H1 (cell line): Measurements from ENCODE around the gene ZNF530. TPM values are rescaled to one million over a fixed set of nuclear protein-coding genes. Genes with fewer than 3 reads are reported as not detected.

ENCODE experiments used
- CTCF ChIA-PET: fragments of 300-600 bp; sonication (Branson Sonifier 250); formaldehyde crosslinking; loops from one replicate; lab custom pipeline; 2021; ENCODE audit not compliant: partially characterized antibody; lab: Charles Lee
- POLR2A ChIA-PET: fragments of 300-600 bp; sonication (Branson Sonifier 250); formaldehyde crosslinking; loops from one replicate; lab custom pipeline; 2021; ENCODE audit warnings: inconsistent platforms; ENCODE audit not compliant: partially characterized antibody; lab: Charles Lee
- DNase-seq, 2 experiments: peaks; one replicate each; pipeline versions ENCODE4 v3.0.0 to v3.0.0-alpha.2; 2010 to 2022; ENCODE audit warnings: low spot score in 2 of 2, low read depth in 1 of 2, mixed read lengths in 1 of 2
- FAIRE-seq: peaks from 2 replicates; lab custom pipeline; 2011; peaks lifted over from hg19 to GRCh38; lab: Jason Lieb, UNC
- H2AFZ ChIP-seq: 2 replicates; pipeline ENCODE4 v1.8.1; 2012; ENCODE audit warnings: low read length, inconsistent platforms
- H2AK5ac ChIP-seq: 2 replicates; pipeline ENCODE4 v1.6.1; 2013; ENCODE audit warnings: low read depth, low read length
- H2BK120ac ChIP-seq: replicated peaks from 2 replicates; pipeline ENCODE3; 2013; ENCODE audit warnings: low read depth, low read length, inconsistent platforms
- H2BK12ac ChIP-seq: 2 replicates; pipeline ENCODE4 v1.6.1; 2013; ENCODE audit warnings: low read depth, low read length
- H2BK15ac ChIP-seq: 2 replicates; pipeline ENCODE4 v1.6.1; 2013; ENCODE audit warnings: low read length
- H2BK20ac ChIP-seq: 2 replicates; pipeline ENCODE4 v1.6.1; 2013; ENCODE audit warnings: low read length
- H2BK5ac ChIP-seq: 2 replicates; pipeline ENCODE4 v1.6.1; 2013; ENCODE audit warnings: low read depth, low read length
- H3K14ac ChIP-seq: 2 replicates; pipeline ENCODE4 v1.6.1; 2013; ENCODE audit warnings: inconsistent platforms; ENCODE audit not compliant: insufficient read length
- H3K18ac ChIP-seq: 2 replicates; pipeline ENCODE4 v1.6.1; 2013; ENCODE audit warnings: low read length; ENCODE audit errors: extremely low read depth
- H3K23ac ChIP-seq: 2 replicates; pipeline ENCODE4 v1.6.1; 2013; ENCODE audit warnings: inconsistent platforms; ENCODE audit not compliant: insufficient read length
- H3K23me2 ChIP-seq: 2 replicates; pipeline ENCODE4 v1.6.1; 2013; ENCODE audit warnings: low read depth, low read length
- H3K27ac ChIP-seq: 2 replicates; pipeline ENCODE4 v1.6.1; 2011; ENCODE audit warnings: low read depth, low read length, inconsistent platforms
- H3K27me3 ChIP-seq, 4 experiments: replicated peaks in 1 of 4; 1 replicate in 1 of 4; 2 replicates in 3 of 4; pipeline versions ENCODE4 v1.6.1 to v1.8.1; 2011 to 2013; ENCODE audit warnings: low read length in 3 of 4, mild to moderate bottlenecking in 3 of 4, inconsistent platforms in 2 of 4, mixed read lengths in 2 of 4, moderate library complexity in 1 of 4; ENCODE audit not compliant: control insufficient read depth in 3 of 4, insufficient read depth in 3 of 4; ENCODE audit errors: extremely low read depth in 1 of 4
- H3K36me3 ChIP-seq, 4 experiments: 2 replicates each; pipeline versions ENCODE4 v1.6.1 to v1.8.1; 2011 to 2013; ENCODE audit warnings: mild to moderate bottlenecking in 4 of 4, low read length in 3 of 4, moderate library complexity in 2 of 4, control low read depth in 1 of 4, inconsistent platforms in 1 of 4; ENCODE audit not compliant: insufficient read depth in 4 of 4, control insufficient read depth in 2 of 4
- H3K4ac ChIP-seq: replicated peaks from 2 replicates; pipeline ENCODE3; 2013; ENCODE audit warnings: low read length, low read depth, mixed read lengths, inconsistent platforms; ENCODE audit not compliant: insufficient read length
- H3K4me1 ChIP-seq, 4 experiments: replicated peaks in 1 of 4; 1 replicate in 1 of 4; 2 replicates in 3 of 4; pipeline versions ENCODE4 v1.6.1 to v1.8.1; 2011 to 2013; ENCODE audit warnings: low read length in 3 of 4, inconsistent platforms in 2 of 4, mixed read lengths in 1 of 4; ENCODE audit not compliant: insufficient read depth in 4 of 4, control insufficient read depth in 3 of 4
- H3K4me2 ChIP-seq, 2 experiments: 2 replicates each; pipeline versions ENCODE4 v1.6.1 to v1.8.1; 2011 to 2013; ENCODE audit warnings: low read depth in 2 of 2, low read length in 2 of 2, control low read depth in 1 of 2, inconsistent platforms in 1 of 2, mild to moderate bottlenecking in 1 of 2; ENCODE audit not compliant: insufficient read depth in 1 of 2
- H3K4me3 ChIP-seq, 4 experiments: fragments of 200-600, 300-600 bp in 1 of 4; sonication (generic), shearing (Covaris generic), sonication (Bioruptor Twin) in 1 of 4; 2 replicates each; pipeline versions ENCODE4 v1.5.1 to v1.8.1; 2011 to 2016; ENCODE audit warnings: low read length in 4 of 4, low read depth in 3 of 4, control low read depth in 2 of 4, inconsistent platforms in 2 of 4, mild to moderate bottlenecking in 2 of 4, mixed read lengths in 1 of 4, moderate library complexity in 1 of 4; ENCODE audit not compliant: insufficient read depth in 2 of 4; ENCODE audit errors: extremely low read depth in 1 of 4
- H3K56ac ChIP-seq: replicated peaks from 2 replicates; pipeline ENCODE3; 2013; ENCODE audit warnings: low read depth, mild to moderate bottlenecking, mixed read lengths, low read length, inconsistent platforms; ENCODE audit not compliant: insufficient read length
- H3K79me1 ChIP-seq: 2 replicates; pipeline ENCODE4 v1.6.1; 2013; ENCODE audit warnings: low read depth, low read length, control low read depth
- H3K79me2 ChIP-seq, 2 experiments: 2 replicates each; pipeline versions ENCODE4 v1.6.1 to v1.8.1; 2012 to 2013; ENCODE audit warnings: low read length in 2 of 2, mild to moderate bottlenecking in 2 of 2, inconsistent platforms in 1 of 2; ENCODE audit not compliant: insufficient read depth in 2 of 2, control insufficient read depth in 1 of 2
- H3K9ac ChIP-seq, 4 experiments: replicated peaks in 1 of 4; 1 replicate in 1 of 4; 2 replicates in 3 of 4; pipeline versions ENCODE4 v1.6.1 to v1.8.1; 2011 to 2013; ENCODE audit warnings: low read depth in 3 of 4, low read length in 3 of 4, control low read depth in 2 of 4, mild to moderate bottlenecking in 2 of 4, moderate library complexity in 2 of 4, inconsistent platforms in 1 of 4; ENCODE audit errors: extremely low read depth in 1 of 4
- H3K9me3 ChIP-seq, 2 experiments: 2 replicates each; pipeline versions ENCODE4 v1.6.1 to v1.8.1; 2012 to 2013; ENCODE audit warnings: mild to moderate bottlenecking in 2 of 2, moderate library complexity in 2 of 2, control low read depth in 1 of 2, inconsistent platforms in 1 of 2, low read depth in 1 of 2, low read length in 1 of 2, mixed read lengths in 1 of 2; ENCODE audit not compliant: insufficient read depth in 2 of 2
- H4K20me1 ChIP-seq, 2 experiments: replicated peaks in 1 of 2; 2 replicates each; pipeline versions ENCODE3 to v1.8.1; 2011 to 2013; ENCODE audit warnings: inconsistent platforms in 2 of 2, low read length in 2 of 2, mild to moderate bottlenecking in 1 of 2; ENCODE audit not compliant: insufficient read depth in 2 of 2, control insufficient read depth in 1 of 2
- H4K5ac ChIP-seq: 2 replicates; pipeline ENCODE4 v1.6.1; 2013; ENCODE audit warnings: low read length, low read depth, mixed read lengths, inconsistent platforms; ENCODE audit not compliant: insufficient read length
- H4K8ac ChIP-seq: 2 replicates; pipeline ENCODE4 v1.8.0; 2013; ENCODE audit warnings: mild to moderate bottlenecking, moderate library complexity, low read length, inconsistent platforms; ENCODE audit not compliant: insufficient read depth; ENCODE audit errors: extremely low read depth
- H4K91ac ChIP-seq: replicated peaks from 2 replicates; pipeline ENCODE3; 2013; ENCODE audit warnings: low read length, mixed read lengths, inconsistent platforms; ENCODE audit not compliant: insufficient read length
- POU5F1 ChIP-seq: IDR thresholded peaks from 2 replicates; pipeline ENCODE4 v1.6.1; 2011; ENCODE audit warnings: low read depth, mild to moderate bottlenecking, low read length, moderate library complexity
- WGBS, 2 experiments: shearing (Covaris generic) in 1 of 2; methylation state at CpG; one replicate each; pipeline versions ENCODE4 v1.1.6 to v1.1.7; 2013 to 2015; ENCODE audit warnings: low lambda C conversion rate in 2 of 2, mixed read lengths in 2 of 2, inconsistent platforms in 1 of 2, low coverage in 1 of 2, missing lambda C conversion rate in 1 of 2; ENCODE audit not compliant: insufficient replicate concordance in 2 of 2, insufficient coverage in 1 of 2, insufficient read length in 1 of 2; ENCODE audit errors: extremely low coverage in 1 of 2, missing lambda C conversion rate in 1 of 2; 5-methylcytosine and 5-hydroxymethylcytosine counted together
- polyA plus RNA-seq, 7 experiments: library from polyadenylated mRNA; depleted of rRNA in 3 of 7; stranded (reverse) in 5 of 7; unstranded in 2 of 7; fragments of >200 nt in 5 of 7; fragments of 200-250 nt in 2 of 7; gene quantifications; 1 replicate in 5 of 7; 2 replicates in 1 of 7; 4 replicates in 1 of 7; pipeline versions ENCODE4 v1.2.1 to v1.2.3, GENCODE V29; 2011 to 2013; ENCODE audit warnings: missing spikeins in 2 of 7, mixed read lengths in 2 of 7
- total RNA-seq: library from RNA; stranded (reverse); fragmentation: NEBNext Ultra II Directional; extraction: Animal tissue kit (Norgen Biotek cat#: 25700); gene quantifications from 2 replicates; pipeline ENCODE4 v1.2.1, GENCODE V29; 2021

ZNF530 gene
- total and polyA plus RNA-seq, 2 of the 8 experiments (the other 6 are each of a cell fraction or from before 2014, with no cell fraction given), result 4.2 to 9.3 TPM

DNA sequence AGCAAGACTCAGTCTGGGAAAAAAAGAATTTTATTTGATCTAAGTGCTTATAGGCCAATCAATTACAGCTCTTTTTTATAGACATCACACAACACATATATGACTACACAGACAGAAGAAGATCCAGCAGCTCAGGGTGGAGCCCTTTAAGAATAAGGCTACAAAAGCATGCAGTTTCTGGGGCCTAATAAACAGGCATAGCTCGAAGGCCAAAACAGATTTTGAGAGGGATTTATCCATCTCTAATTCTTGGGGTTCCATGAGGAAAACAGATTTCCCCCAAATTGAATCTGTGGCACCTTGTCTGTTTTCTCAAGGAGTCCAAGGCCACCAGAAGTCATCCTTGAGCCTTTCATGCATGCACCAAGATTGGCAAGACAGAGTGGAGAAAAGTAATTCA lies 36.1 kb upstream of the ZNF530 start:
- no peak overlapping the region for H3K4ac ChIP-seq
- no peak overlapping the region for H3K9ac ChIP-seq
- H4K91ac ChIP-seq, result no peak overlapping the region
- peaks cover 49 to 68% of the 10 kb centered on the region in 2 experiments for H3K9me3 ChIP-seq
- no peaks in the 10 kb centered on the region for H3K36me3 ChIP-seq
- H3K79me2 ChIP-seq, result peaks cover 0 to 10% of the 10 kb centered on the region in 2 experiments; a peak in 2 of 4 replicates
- POLR2A ChIA-PET, result interaction anchor here (0.6 to 1.3 kb wide), 3 partner anchors 11 to 304 kb away, joined by 3 read pairs; partner anchors contain the start of gene ZIK1
- no peak overlapping the region for H3K18ac ChIP-seq
- no peak overlapping the region for H3K14ac ChIP-seq
- no peak overlapping the region for H2BK12ac ChIP-seq
- no peak overlapping the region for H2BK20ac ChIP-seq
- H2BK15ac ChIP-seq, result no peak overlapping the region
- no peaks in the 10 kb centered on the region for H3K27me3 ChIP-seq
- CTCF ChIA-PET, result no interaction called here
- H2AK5ac ChIP-seq, result no peak overlapping the region
- no peak overlapping the region for H2BK120ac ChIP-seq
- no peak overlapping the region for H3K27ac ChIP-seq
- TF ChIP-seq POU5F1, result no peak
- H3K4me1 ChIP-seq, result peaks cover 0 to 3% (median under 1%) of the 10 kb centered on the region in 4 experiments; a peak in 3 of 7 replicates
- no peaks in the 10 kb centered on the region for H3K79me1 ChIP-seq
- H3K4me3 ChIP-seq, result no peak overlapping the region
- 67% methylated on average over 1 of the region's 1 CpG; no CpG with 5 or more reads in 1 of the 2 experiments for WGBS, 2 experiments
- H2AFZ ChIP-seq, result no peak overlapping the region
- no peaks in the 10 kb centered on the region for H4K20me1 ChIP-seq
- no peak overlapping the region for H3K4me2 ChIP-seq
- H3K56ac ChIP-seq, result no peak overlapping the region
- FAIRE-seq, result no peak
- no peak for DNase-seq
- no peak overlapping the region for H4K8ac ChIP-seq
- H3K23me2 ChIP-seq, result peaks cover 3% of the 10 kb centered on the region; the same call in 1 of the 2 replicates
- H4K5ac ChIP-seq, result no peak overlapping the region
- H3K23ac ChIP-seq, result no peak overlapping the region
- no peak overlapping the region for H2BK5ac ChIP-seq
